ENCODE measurements around the gene ANKMY2. TPM values are rescaled to one million over a fixed set of nuclear protein-coding genes. Genes with fewer than 3 reads are reported as not detected.
A peak's percentile ranks its signal among the peaks of the same experiment; 100 is the strongest.

Gene ANKMY2
- total RNA-seq, 6 experiments from 2014 or later: 21.0 to 26.2 (median 23.4) TPM

DNA sequence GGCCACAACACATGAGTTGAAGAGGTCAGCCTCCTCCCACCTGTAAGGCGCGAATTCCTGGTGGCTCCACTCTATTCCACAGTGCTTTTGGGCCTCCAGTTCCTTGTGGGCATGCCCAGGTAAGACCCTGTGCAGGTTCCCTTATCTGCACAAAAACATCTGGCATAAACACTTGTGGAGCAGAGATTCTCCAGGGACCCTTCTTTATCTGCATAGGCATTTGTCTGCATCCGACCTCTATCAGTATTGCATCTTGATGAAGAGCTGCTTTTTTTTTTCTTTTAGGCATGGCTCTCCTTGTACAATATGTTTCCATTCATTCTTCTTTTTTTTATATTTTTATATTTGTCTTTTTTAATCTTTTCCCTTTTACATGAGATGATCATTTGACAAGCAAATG, 58.4 kb downstream of the ANKMY2 start:
- H3K27me3 Mint-ChIP-seq (ENCODE audit: insufficient read depth): peaks cover 4% of the 10 kb centered on the region
- H3K9me3 Mint-ChIP-seq: peaks cover 5% of the 10 kb centered on the region; the same call in 1 of the 2 replicates
- H3K27ac Mint-ChIP-seq: no peak overlapping the region
- no peak for DNase-seq
- TF ChIP-seq, protein P1, sequence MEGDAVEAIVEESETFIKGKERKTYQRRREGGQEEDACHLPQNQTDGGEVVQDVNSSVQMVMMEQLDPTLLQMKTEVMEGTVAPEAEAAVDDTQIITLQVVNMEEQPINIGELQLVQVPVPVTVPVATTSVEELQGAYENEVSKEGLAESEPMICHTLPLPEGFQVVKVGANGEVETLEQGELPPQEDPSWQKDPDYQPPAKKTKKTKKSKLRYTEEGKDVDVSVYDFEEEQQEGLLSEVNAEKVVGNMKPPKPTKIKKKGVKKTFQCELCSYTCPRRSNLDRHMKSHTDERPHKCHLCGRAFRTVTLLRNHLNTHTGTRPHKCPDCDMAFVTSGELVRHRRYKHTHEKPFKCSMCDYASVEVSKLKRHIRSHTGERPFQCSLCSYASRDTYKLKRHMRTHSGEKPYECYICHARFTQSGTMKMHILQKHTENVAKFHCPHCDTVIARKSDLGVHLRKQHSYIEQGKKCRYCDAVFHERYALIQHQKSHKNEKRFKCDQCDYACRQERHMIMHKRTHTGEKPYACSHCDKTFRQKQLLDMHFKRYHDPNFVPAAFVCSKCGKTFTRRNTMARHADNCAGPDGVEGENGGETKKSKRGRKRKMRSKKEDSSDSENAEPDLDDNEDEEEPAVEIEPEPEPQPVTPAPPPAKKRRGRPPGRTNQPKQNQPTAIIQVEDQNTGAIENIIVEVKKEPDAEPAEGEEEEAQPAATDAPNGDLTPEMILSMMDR (IDR thresholded peaks at IDR 0.05): no peak
- H3K4me3 Mint-ChIP-seq: no peak overlapping the region
- H3K36me3 Mint-ChIP-seq (ENCODE audit: low read depth): peaks cover 4% of the 10 kb centered on the region; the same call in 1 of the 2 replicates
- peaks cover 5% of the 10 kb centered on the region for H3K4me1 Mint-ChIP-seq (ENCODE audit: low read depth)

GRCh38 chr7:16586081-16586874, 59.3 kb downstream of the ANKMY2 start:
- Mint-ChIP-seq H3K4me1 (ENCODE audit: low read depth) (peaks cover 5% of the 10 kb centered on the region), H3K4me3 (peak overlapping the region; percentile 60; the same call in 1 of the 2 replicates), H3K36me3 (ENCODE audit: low read depth) (peaks cover 4% of the 10 kb centered on the region; the same call in 1 of the 2 replicates), H3K27ac (no peak overlapping the region), H3K9me3 (peaks cover 5% of the 10 kb centered on the region; the same call in 1 of the 2 replicates), H3K27me3 (ENCODE audit: insufficient read depth) (peaks cover 4% of the 10 kb centered on the region)
- DNase-seq: no peak
- TF ChIP-seq, protein P1 (IDR thresholded peaks at IDR 0.05): no peak

GRCh38 chr7:16585540-16585939, 60.0 kb downstream of the ANKMY2 start:
- H3K4me3 Mint-ChIP-seq: no peak overlapping the region
- TF ChIP-seq, protein P1 (IDR thresholded peaks at IDR 0.05): no peak
- peaks cover 5% of the 10 kb centered on the region for H3K4me1 Mint-ChIP-seq (ENCODE audit: low read depth)
- peaks cover 4% of the 10 kb centered on the region for H3K27me3 Mint-ChIP-seq (ENCODE audit: insufficient read depth)
- H3K9me3 Mint-ChIP-seq: peaks cover 5% of the 10 kb centered on the region; the same call in 1 of the 2 replicates
- no peak for DNase-seq
- H3K36me3 Mint-ChIP-seq (ENCODE audit: low read depth): peaks cover 4% of the 10 kb centered on the region; the same call in 1 of the 2 replicates
- no peak overlapping the region for H3K27ac Mint-ChIP-seq

DNA sequence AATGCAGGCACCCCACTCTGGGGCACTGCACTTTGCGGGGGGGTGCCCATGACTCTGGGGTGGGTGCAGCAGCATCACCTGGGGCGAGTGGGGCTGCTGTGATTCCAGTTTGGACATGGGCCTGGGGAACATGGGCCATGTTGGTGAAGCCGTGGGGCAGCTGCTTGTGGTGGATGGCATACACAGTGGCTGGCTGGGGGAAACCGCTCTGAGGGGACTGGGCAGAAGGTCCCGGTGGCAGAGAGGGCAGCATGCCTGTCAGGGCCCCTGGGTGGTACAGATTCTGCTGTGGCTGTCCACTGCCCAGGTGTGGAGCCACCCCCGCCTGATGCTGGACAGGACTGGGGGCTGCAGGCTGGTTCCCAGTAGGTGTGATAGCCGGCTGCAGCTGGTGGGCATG, 61.7 kb downstream of the ANKMY2 start:
- Mint-ChIP-seq H3K4me3 (no peak overlapping the region), H3K27ac (no peak overlapping the region), H3K27me3 (ENCODE audit: insufficient read depth) (peaks cover 4% of the 10 kb centered on the region), H3K4me1 (ENCODE audit: low read depth) (peaks cover 5% of the 10 kb centered on the region; the same call in 1 of the 2 replicates), H3K9me3 (peaks cover 5% of the 10 kb centered on the region; the same call in 1 of the 2 replicates), H3K36me3 (ENCODE audit: low read depth) (peaks cover 4% of the 10 kb centered on the region; the same call in 1 of the 2 replicates)
- TF ChIP-seq, protein P1 (IDR thresholded peaks at IDR 0.05): no peak
- DNase-seq: no peak

DNA sequence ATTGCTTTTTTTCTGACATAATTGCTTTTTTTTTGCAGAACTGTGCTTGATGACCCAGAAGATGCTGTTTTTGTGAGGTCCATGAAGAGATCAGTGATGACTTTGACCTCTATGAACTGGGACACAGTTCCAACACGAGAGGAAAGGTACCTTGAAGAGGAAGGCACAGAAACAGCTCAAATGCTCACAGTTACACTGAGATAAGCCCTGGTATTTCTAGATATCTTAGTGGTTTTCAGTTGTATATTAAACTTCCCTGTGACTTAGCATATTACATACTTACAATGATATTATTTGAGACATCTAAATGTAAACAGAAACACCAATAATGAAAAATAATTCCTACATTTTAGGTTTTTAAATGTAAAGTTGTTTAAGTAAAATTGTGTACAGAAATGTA, 64.3 kb downstream of the ANKMY2 start:
- Mint-ChIP-seq H3K36me3 (ENCODE audit: low read depth) (peaks cover 4% of the 10 kb centered on the region; the same call in 1 of the 2 replicates), H3K4me1 (ENCODE audit: low read depth) (peaks cover 5% of the 10 kb centered on the region; the same call in 1 of the 2 replicates), H3K4me3 (no peak overlapping the region), H3K9me3 (peaks cover 5% of the 10 kb centered on the region; the same call in 1 of the 2 replicates), H3K27ac (no peak overlapping the region), H3K27me3 (ENCODE audit: insufficient read depth) (peaks cover 4% of the 10 kb centered on the region)
- no peak for DNase-seq
- TF ChIP-seq, protein P1 (IDR thresholded peaks at IDR 0.05): no peak
